HEK293 (cell line): ENCODE results near the gene IL25.

Experiments used
- BCL11A ChIP-seq: fragments of 450-650 bp; formaldehyde crosslinking; IDR thresholded peaks from 2 replicates; pipeline ENCODE4 v1.5.1; 2016; ENCODE audit warnings: low read depth, missing biosample characterization, missing genetic modification characterization
- KLF8 ChIP-seq: fragments of 450-650 bp; formaldehyde crosslinking; IDR thresholded peaks from 2 replicates; pipeline ENCODE4 v1.5.1; 2016; ENCODE audit warnings: missing biosample characterization, missing genetic modification characterization
- RBAK ChIP-seq: fragments of 450-650 bp; formaldehyde crosslinking; IDR thresholded peaks from 2 replicates; pipeline ENCODE4 v1.5.1; 2016; ENCODE audit warnings: missing biosample characterization, missing genetic modification characterization
- REST ChIP-seq: fragments of 450-650 bp; formaldehyde crosslinking; IDR thresholded peaks from 2 replicates; pipeline ENCODE4 v1.5.1; 2016; ENCODE audit warnings: missing biosample characterization, missing genetic modification characterization
- TRIM28 ChIP-seq: IDR thresholded peaks from 2 replicates; pipeline ENCODE4 v1.6.1; 2011; ENCODE audit warnings: low read length, control low read depth, borderline replicate concordance
- YY1 ChIP-seq: fragments of 450-650 bp; formaldehyde crosslinking; IDR thresholded peaks from 2 replicates; pipeline ENCODE4 v1.5.1; 2018; ENCODE audit warnings: missing biosample characterization, missing genetic modification characterization
- ZNF292 ChIP-seq: fragments of 450-650 bp; formaldehyde crosslinking; IDR thresholded peaks from 2 replicates; pipeline ENCODE4 v1.5.1; 2016; ENCODE audit warnings: low read depth, missing biosample characterization, missing genetic modification characterization, borderline replicate concordance
- ZNF366 ChIP-seq: fragments of 450-650 bp; formaldehyde crosslinking; conservative IDR thresholded peaks from 2 replicates; pipeline ENCODE4 v1.5.1; 2016; ENCODE audit warnings: missing biosample characterization, missing genetic modification characterization

DNA sequence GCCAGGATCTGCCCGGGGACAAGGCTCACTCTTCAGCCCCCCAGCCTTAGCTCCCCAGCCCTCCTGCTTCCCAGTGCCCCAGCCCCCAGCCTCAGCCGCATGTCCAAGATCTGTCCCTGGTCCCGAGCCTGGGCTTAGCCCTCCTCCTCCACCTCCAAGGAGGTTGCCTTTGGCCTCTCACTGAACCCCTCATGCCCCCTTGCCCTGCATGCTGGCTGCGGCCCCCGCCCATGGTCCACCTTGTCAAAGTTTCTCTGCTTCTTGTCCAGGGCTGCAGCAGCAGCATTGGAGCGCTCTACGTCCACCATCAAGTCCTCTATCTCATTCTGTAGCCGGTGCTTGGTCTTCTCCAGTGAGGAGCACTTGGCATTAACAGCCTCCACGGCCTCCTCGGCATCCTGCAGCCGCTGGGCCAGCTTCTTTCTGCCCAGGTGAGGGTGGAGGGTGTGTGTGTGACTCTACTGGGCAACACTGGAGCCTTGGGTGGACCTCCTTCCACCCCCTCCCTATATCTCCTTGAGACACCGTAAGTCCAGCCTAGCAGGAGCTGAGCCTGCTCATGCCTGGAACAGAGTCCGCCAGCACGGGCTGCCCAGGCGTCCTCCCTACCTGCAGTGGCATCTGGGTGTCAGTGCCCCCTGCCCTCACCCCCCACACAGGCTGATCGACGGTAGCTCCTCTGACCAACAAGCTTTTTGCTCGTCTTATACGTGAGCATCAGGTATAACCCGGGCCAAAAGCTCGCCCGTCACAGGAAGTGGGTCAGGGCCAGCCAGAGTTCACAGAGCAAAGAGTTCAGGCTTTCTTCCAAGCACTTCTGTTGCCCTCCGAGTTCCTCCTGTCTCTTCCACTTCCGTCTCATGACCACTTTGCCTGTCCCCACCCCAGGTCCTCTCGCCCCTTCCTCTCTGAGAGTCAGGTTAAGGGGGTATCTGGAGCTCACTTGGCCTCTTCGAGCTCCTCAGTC is 15.6 kb downstream of the IL25 start:
- TF ChIP-seq YY1 (no peak), ZNF292 (tag by site-specific recombination) (no peak), KLF8 (tag by site-specific recombination) (no peak), RBAK (no peak), TRIM28 (no peak), BCL11A (tag by site-specific recombination) (no peak), ZNF366 (tag by site-specific recombination) (no peak), REST (tag by site-specific recombination) (no peak)
